Adrenal gland (tissue), 5 donors: ENCODE data around the gene WNT7A.

ENCODE experiments used
- POLR2A ChIP-seq, 2 donors: fragments of 450-650 bp; IDR thresholded peaks; one replicate each; pipeline ENCODE4 v1.6.1; 2017; ENCODE audit warnings: antibody characterized with exemption in 2 of 2, mild to moderate bottlenecking in 2 of 2, moderate library complexity in 1 of 2
- TF ChIP-seq, protein P1 (sequence below), 6 experiments: fragments of 450-650 bp in 4 of 6; fragments of 200-600 bp in 2 of 6; sonication (generic) in 1 of 6; IDR thresholded peaks; 1 replicate in 5 of 6; 2 replicates in 1 of 6; pipeline versions ENCODE4 v1.5.1 to v1.8.0; 2016 to 2021; ENCODE audit warnings: antibody characterized with exemption in 6 of 6, mild to moderate bottlenecking in 2 of 6, moderate library complexity in 1 of 6
- donor health status: DM: no; HTN: no; CAD: no.

DNA sequence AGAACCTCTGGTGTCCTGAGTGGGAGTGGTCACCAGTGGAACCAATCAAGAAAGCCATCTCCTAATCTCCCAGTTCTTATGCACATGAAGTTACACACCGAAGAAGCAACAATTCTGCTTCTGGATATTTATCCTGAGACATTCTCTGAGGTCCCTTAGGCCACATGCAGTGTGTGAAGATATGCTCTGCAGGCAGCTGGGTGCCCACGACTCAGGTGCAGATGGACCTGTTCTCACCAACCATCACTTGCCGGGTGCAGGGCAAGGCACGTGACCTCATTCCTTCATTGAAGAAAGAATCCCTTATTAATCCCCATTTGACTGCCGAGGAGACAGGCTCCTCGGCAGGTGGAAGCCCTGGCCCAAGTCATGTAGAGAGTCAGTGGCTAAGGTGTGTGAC lies 79.8 kb downstream of the WNT7A start:
- TF ChIP-seq, protein P1, sequence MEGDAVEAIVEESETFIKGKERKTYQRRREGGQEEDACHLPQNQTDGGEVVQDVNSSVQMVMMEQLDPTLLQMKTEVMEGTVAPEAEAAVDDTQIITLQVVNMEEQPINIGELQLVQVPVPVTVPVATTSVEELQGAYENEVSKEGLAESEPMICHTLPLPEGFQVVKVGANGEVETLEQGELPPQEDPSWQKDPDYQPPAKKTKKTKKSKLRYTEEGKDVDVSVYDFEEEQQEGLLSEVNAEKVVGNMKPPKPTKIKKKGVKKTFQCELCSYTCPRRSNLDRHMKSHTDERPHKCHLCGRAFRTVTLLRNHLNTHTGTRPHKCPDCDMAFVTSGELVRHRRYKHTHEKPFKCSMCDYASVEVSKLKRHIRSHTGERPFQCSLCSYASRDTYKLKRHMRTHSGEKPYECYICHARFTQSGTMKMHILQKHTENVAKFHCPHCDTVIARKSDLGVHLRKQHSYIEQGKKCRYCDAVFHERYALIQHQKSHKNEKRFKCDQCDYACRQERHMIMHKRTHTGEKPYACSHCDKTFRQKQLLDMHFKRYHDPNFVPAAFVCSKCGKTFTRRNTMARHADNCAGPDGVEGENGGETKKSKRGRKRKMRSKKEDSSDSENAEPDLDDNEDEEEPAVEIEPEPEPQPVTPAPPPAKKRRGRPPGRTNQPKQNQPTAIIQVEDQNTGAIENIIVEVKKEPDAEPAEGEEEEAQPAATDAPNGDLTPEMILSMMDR (IDR thresholded peaks at IDR 0.05) = no peak
- TF ChIP-seq POLR2A (IDR thresholded peaks at IDR 0.05) = no peak
